Suprapubic skin (tissue), 4 donors: ENCODE results near the gene UBE2R2.

Source experiments
- CTCF ChIP-seq, 2 donors: fragments of 200-600 bp in 1 of 2; fragments of 450-650 bp in 1 of 2; sonication (generic) in 1 of 2; IDR thresholded peaks; one replicate each; pipeline ENCODE4 v1.5.1; 2016 to 2019; ENCODE audit warnings: antibody characterized with exemption in 2 of 2, mild to moderate bottlenecking in 1 of 2, moderate library complexity in 1 of 2
- EP300 ChIP-seq: sonication (generic); formaldehyde crosslinking; IDR thresholded peaks from one replicate; pipeline ENCODE4 v1.6.1; 2017; ENCODE audit warnings: antibody characterized with exemption
- POLR2A ChIP-seq, 2 donors: fragments of 450-650 bp; IDR thresholded peaks; one replicate each; pipeline ENCODE4 v1.6.1; 2017; ENCODE audit warnings: antibody characterized with exemption in 2 of 2, mild to moderate bottlenecking in 2 of 2, moderate library complexity in 2 of 2
- POLR2AphosphoS5 ChIP-seq, 3 donors: sonication (generic); formaldehyde crosslinking; IDR thresholded peaks; one replicate each; pipeline ENCODE4 v1.6.1; 2017; ENCODE audit warnings: antibody characterized with exemption in 3 of 3

GRCh38 chr9:33818847-33819500 is 2.0 kb downstream of the UBE2R2 start:
- no peak for TF ChIP-seq POLR2A (IDR thresholded peaks at IDR 0.05)
- TF ChIP-seq CTCF (IDR thresholded peaks at IDR 0.05), result no peak
- TF ChIP-seq POLR2AphosphoS5 (IDR thresholded peaks at IDR 0.05), result no peak
- TF ChIP-seq EP300, result no peak
